Loucy (cell line): ENCODE results near the gene WDR11.

Experiments
- EZH2phosphoT487 ChIP-seq: fragments of 200-600 bp; IDR thresholded peaks from 2 replicates; pipeline ENCODE4 v1.6.1; 2018; ENCODE audit warnings: antibody characterized with exemption, mild to moderate bottlenecking, moderate library complexity, borderline replicate concordance
- TF ChIP-seq, protein P1 (sequence below): fragments of 200-600 bp; sonication (generic); conservative IDR thresholded peaks from 2 replicates; pipeline ENCODE4 v1.5.1; 2014; ENCODE audit warnings: mild to moderate bottlenecking, antibody characterized with exemption, low read length

DNA sequence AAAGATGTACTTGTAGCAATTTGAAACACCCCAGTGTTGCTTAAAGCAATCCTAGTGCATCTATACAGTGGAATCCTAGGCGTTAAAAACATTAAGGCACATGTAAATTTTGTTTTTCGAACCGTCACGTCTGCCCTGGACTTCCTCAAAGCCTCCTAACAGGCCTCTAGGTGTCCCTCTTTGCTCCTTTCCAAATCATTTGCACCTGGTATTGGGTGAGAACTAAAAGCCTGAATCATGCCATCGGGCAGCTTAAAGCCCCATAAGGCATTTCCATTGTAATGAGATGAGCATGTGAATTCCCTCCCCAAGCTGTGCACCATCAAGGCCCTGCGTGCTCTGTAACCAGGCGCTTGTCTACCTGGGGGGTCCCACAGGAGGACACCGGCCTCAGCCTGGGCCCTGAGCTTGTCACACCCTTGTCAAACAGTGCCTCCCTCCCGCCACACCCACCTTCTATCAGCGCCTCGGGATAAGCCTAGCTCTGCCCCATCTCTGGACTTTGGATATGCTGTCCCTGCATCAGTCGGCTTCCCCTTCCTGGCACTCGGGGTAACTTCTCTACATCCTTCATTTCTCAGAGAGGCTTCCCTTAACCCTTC lies 89.2 kb downstream of the WDR11 start:
- TF ChIP-seq EZH2phosphoT487 = no peak
- TF ChIP-seq, protein P1, sequence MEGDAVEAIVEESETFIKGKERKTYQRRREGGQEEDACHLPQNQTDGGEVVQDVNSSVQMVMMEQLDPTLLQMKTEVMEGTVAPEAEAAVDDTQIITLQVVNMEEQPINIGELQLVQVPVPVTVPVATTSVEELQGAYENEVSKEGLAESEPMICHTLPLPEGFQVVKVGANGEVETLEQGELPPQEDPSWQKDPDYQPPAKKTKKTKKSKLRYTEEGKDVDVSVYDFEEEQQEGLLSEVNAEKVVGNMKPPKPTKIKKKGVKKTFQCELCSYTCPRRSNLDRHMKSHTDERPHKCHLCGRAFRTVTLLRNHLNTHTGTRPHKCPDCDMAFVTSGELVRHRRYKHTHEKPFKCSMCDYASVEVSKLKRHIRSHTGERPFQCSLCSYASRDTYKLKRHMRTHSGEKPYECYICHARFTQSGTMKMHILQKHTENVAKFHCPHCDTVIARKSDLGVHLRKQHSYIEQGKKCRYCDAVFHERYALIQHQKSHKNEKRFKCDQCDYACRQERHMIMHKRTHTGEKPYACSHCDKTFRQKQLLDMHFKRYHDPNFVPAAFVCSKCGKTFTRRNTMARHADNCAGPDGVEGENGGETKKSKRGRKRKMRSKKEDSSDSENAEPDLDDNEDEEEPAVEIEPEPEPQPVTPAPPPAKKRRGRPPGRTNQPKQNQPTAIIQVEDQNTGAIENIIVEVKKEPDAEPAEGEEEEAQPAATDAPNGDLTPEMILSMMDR = no peak
